Measurements from ENCODE around the gene ATXN7L3B.

Gene ATXN7L3B

DNA sequence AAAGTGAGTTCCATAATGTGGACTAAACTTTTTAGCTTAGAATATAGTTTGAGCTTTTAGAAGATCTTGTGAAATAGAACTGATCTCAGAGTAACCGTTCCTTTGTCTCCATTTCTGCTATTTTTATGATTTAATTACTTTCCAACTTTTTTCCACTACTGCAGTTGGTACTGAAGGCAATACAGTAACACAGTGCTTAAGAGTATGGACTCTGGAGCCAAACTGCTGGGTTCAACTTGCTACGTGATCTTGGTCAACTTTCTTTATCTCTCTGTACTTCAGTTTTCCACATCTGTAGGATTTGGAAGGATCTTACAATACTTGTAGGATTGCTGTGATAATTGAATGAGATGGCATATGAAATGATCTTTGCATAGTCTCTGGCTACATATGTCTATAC lies 40.9 kb downstream of the ATXN7L3B start:
- Histone ChIP-seq H2BK120ac (ENCODE audit: low read depth, low read length) (no peak overlapping the region), H4K91ac (ENCODE audit: low read depth, low read length, poor library complexity) (no peak overlapping the region), H3K4me1 (ENCODE audit: control insufficient read depth in 2 of 2, insufficient read depth in 1 of 2, low read depth in 1 of 2, low read length in 2 of 2) (no peaks in the 10 kb centered on the region), H2BK15ac (ENCODE audit: low read length) (no peak overlapping the region), H2AK5ac (ENCODE audit: low read depth, low read length) (no peak overlapping the region), H3K79me1 (ENCODE audit: low read depth, low read length) (no peaks in the 10 kb centered on the region), H4K8ac (ENCODE audit: low read depth, low read length) (no peak overlapping the region), H3K18ac (ENCODE audit: low read length) (no peak overlapping the region), H3K9ac (ENCODE audit: low read depth, low read length, poor library complexity) (no peak overlapping the region), H3K9me3 (replicated peaks in 1 of 2; ENCODE audit: control insufficient read depth in 2 of 2, insufficient read depth in 1 of 2, low read depth in 1 of 2, low read length in 2 of 2) (no peaks in the 10 kb centered on the region), H3K36me3 (replicated peaks in 1 of 2; ENCODE audit: control insufficient read depth in 2 of 2, insufficient read depth in 2 of 2, low read length in 2 of 2) (no peaks in the 10 kb centered on the region), H2BK12ac (ENCODE audit: low read length) (no peak overlapping the region), H2AFZ (ENCODE audit: low read length) (no peak overlapping the region), H3K14ac (ENCODE audit: low read length) (no peak overlapping the region), H3K4me2 (ENCODE audit: insufficient read depth, low read length, poor library complexity, severe bottlenecking) (no peak overlapping the region), H3K4me3 (ENCODE audit: low read length in 2 of 2) (no peak overlapping the region), H3K27ac (replicated peaks; ENCODE audit: low read length) (no peak overlapping the region), H2BK5ac (ENCODE audit: low read length) (no peak overlapping the region), H3K27me3 (ENCODE audit: control insufficient read depth in 3 of 3, insufficient read depth in 3 of 3, low read depth in 1 of 3, low read length in 3 of 3) (no peaks in the 10 kb centered on the region), H3K23ac (ENCODE audit: low read depth, low read length, poor library complexity) (no peak overlapping the region), H3K4ac (ENCODE audit: low read length) (no peak overlapping the region)
- DNase-seq (ENCODE audit: low spot score) = no peak
- WGBS, 2 donors (ENCODE audit: extremely low coverage in 2 of 2, insufficient read length in 2 of 2, insufficient replicate concordance in 1 of 2) = no CpG with 5 or more reads among the region's 2 CpGs

- Histone ChIP-seq H3K4me1 (ENCODE audit: control insufficient read depth in 2 of 2, insufficient read depth in 1 of 2, low read depth in 1 of 2, low read length in 2 of 2) (no peaks in the 10 kb centered on the region), H3K27me3 (ENCODE audit: control insufficient read depth in 3 of 3, insufficient read depth in 3 of 3, low read depth in 1 of 3, low read length in 3 of 3) (no peaks in the 10 kb centered on the region), H2BK120ac (ENCODE audit: low read depth, low read length) (no peak overlapping the region), H3K14ac (ENCODE audit: low read length) (no peak overlapping the region), H4K91ac (ENCODE audit: low read depth, low read length, poor library complexity) (no peak overlapping the region), H3K79me1 (ENCODE audit: low read depth, low read length) (no peaks in the 10 kb centered on the region), H2BK12ac (ENCODE audit: low read length) (no peak overlapping the region), H3K18ac (ENCODE audit: low read length) (no peak overlapping the region), H2BK5ac (ENCODE audit: low read length) (no peak overlapping the region), H3K9ac (ENCODE audit: low read depth, low read length, poor library complexity) (no peak overlapping the region), H3K9me3 (replicated peaks in 1 of 2; ENCODE audit: control insufficient read depth in 2 of 2, insufficient read depth in 1 of 2, low read depth in 1 of 2, low read length in 2 of 2) (no peaks in the 10 kb centered on the region), H2AK5ac (ENCODE audit: low read depth, low read length) (no peak overlapping the region), H4K8ac (ENCODE audit: low read depth, low read length) (no peak overlapping the region), H3K4ac (ENCODE audit: low read length) (no peak overlapping the region), H2BK15ac (ENCODE audit: low read length) (no peak overlapping the region), H2AFZ (ENCODE audit: low read length) (no peak overlapping the region), H3K23ac (ENCODE audit: low read depth, low read length, poor library complexity) (no peak overlapping the region), H3K36me3 (replicated peaks in 1 of 2; ENCODE audit: control insufficient read depth in 2 of 2, insufficient read depth in 2 of 2, low read length in 2 of 2) (no peaks in the 10 kb centered on the region), H3K27ac (replicated peaks; ENCODE audit: low read length) (no peak overlapping the region), H3K4me3 (ENCODE audit: low read length in 2 of 2) (no peak overlapping the region), H3K4me2 (ENCODE audit: insufficient read depth, low read length, poor library complexity, severe bottlenecking) (no peak overlapping the region)
- WGBS, 2 donors (ENCODE audit: extremely low coverage in 2 of 2, insufficient read length in 2 of 2, insufficient replicate concordance in 1 of 2) = no CpG with 5 or more reads among the region's 1 CpG
- DNase-seq (ENCODE audit: low spot score) = no peak
Measured at GRCh38 chr12:74579446-74579845, 41.8 kb downstream of the ATXN7L3B start.

- no CpG with 5 or more reads among the region's 1 CpG for WGBS, 2 donors (ENCODE audit: extremely low coverage in 2 of 2, insufficient read length in 2 of 2, insufficient replicate concordance in 1 of 2)
- no peak overlapping the region for H2BK120ac ChIP-seq (ENCODE audit: low read depth, low read length)
- no peak overlapping the region for H2AK5ac ChIP-seq (ENCODE audit: low read depth, low read length)
- no peaks in the 10 kb centered on the region for H3K4me1 ChIP-seq (ENCODE audit: control insufficient read depth in 2 of 2, insufficient read depth in 1 of 2, low read depth in 1 of 2, low read length in 2 of 2)
- no peak for DNase-seq (ENCODE audit: low spot score)
- no peaks in the 10 kb centered on the region for H3K27me3 ChIP-seq (ENCODE audit: control insufficient read depth in 3 of 3, insufficient read depth in 3 of 3, low read depth in 1 of 3, low read length in 3 of 3)
- no peak overlapping the region for H4K91ac ChIP-seq (ENCODE audit: low read depth, low read length, poor library complexity)
- no peak overlapping the region for H3K18ac ChIP-seq (ENCODE audit: low read length)
- H3K4me2 ChIP-seq (ENCODE audit: insufficient read depth, low read length, poor library complexity, severe bottlenecking) = no peak overlapping the region
- H4K8ac ChIP-seq (ENCODE audit: low read depth, low read length) = no peak overlapping the region
- H2BK15ac ChIP-seq (ENCODE audit: low read length) = no peak overlapping the region
- no peak overlapping the region for H3K4ac ChIP-seq (ENCODE audit: low read length)
- H3K79me1 ChIP-seq (ENCODE audit: low read depth, low read length) = no peaks in the 10 kb centered on the region
- no peak overlapping the region for H2AFZ ChIP-seq (ENCODE audit: low read length)
- H3K14ac ChIP-seq (ENCODE audit: low read length) = no peak overlapping the region
- H3K36me3 ChIP-seq (replicated peaks in 1 of 2; ENCODE audit: control insufficient read depth in 2 of 2, insufficient read depth in 2 of 2, low read length in 2 of 2) = no peaks in the 10 kb centered on the region
- H3K23ac ChIP-seq (ENCODE audit: low read depth, low read length, poor library complexity) = no peak overlapping the region
- H2BK12ac ChIP-seq (ENCODE audit: low read length) = no peak overlapping the region
- no peak overlapping the region for H2BK5ac ChIP-seq (ENCODE audit: low read length)
- H3K9ac ChIP-seq (ENCODE audit: low read depth, low read length, poor library complexity) = no peak overlapping the region
- H3K27ac ChIP-seq (replicated peaks; ENCODE audit: low read length) = no peak overlapping the region
- no peak overlapping the region for H3K4me3 ChIP-seq (ENCODE audit: low read length in 2 of 2)
- no peaks in the 10 kb centered on the region for H3K9me3 ChIP-seq (replicated peaks in 1 of 2; ENCODE audit: control insufficient read depth in 2 of 2, insufficient read depth in 1 of 2, low read depth in 1 of 2, low read length in 2 of 2)
Measured at GRCh38 chr12:74579981-74580380, 42.3 kb downstream of the ATXN7L3B start.

- H3K9ac ChIP-seq (ENCODE audit: low read depth, low read length, poor library complexity) = no peak overlapping the region
- H3K23ac ChIP-seq (ENCODE audit: low read depth, low read length, poor library complexity) = no peak overlapping the region
- no peak overlapping the region for H2BK15ac ChIP-seq (ENCODE audit: low read length)
- H4K91ac ChIP-seq (ENCODE audit: low read depth, low read length, poor library complexity) = no peak overlapping the region
- no peak overlapping the region for H2BK120ac ChIP-seq (ENCODE audit: low read depth, low read length)
- H2AK5ac ChIP-seq (ENCODE audit: low read depth, low read length) = no peak overlapping the region
- H4K8ac ChIP-seq (ENCODE audit: low read depth, low read length) = no peak overlapping the region
- H3K27ac ChIP-seq (replicated peaks; ENCODE audit: low read length) = no peak overlapping the region
- H3K27me3 ChIP-seq (ENCODE audit: control insufficient read depth in 3 of 3, insufficient read depth in 3 of 3, low read depth in 1 of 3, low read length in 3 of 3) = no peaks in the 10 kb centered on the region
- H3K4me1 ChIP-seq (ENCODE audit: control insufficient read depth in 2 of 2, insufficient read depth in 1 of 2, low read depth in 1 of 2, low read length in 2 of 2) = no peaks in the 10 kb centered on the region
- no peak overlapping the region for H3K4me3 ChIP-seq (ENCODE audit: low read length in 2 of 2)
- WGBS, 2 donors (ENCODE audit: extremely low coverage in 2 of 2, insufficient read length in 2 of 2, insufficient replicate concordance in 1 of 2) = no CpG with 5 or more reads among the region's 2 CpGs
- H3K79me1 ChIP-seq (ENCODE audit: low read depth, low read length) = no peaks in the 10 kb centered on the region
- no peak overlapping the region for H3K18ac ChIP-seq (ENCODE audit: low read length)
- no peaks in the 10 kb centered on the region for H3K9me3 ChIP-seq (replicated peaks in 1 of 2; ENCODE audit: control insufficient read depth in 2 of 2, insufficient read depth in 1 of 2, low read depth in 1 of 2, low read length in 2 of 2)
- H2BK12ac ChIP-seq (ENCODE audit: low read length) = no peak overlapping the region
- no peaks in the 10 kb centered on the region for H3K36me3 ChIP-seq (replicated peaks in 1 of 2; ENCODE audit: control insufficient read depth in 2 of 2, insufficient read depth in 2 of 2, low read length in 2 of 2)
- no peak overlapping the region for H2AFZ ChIP-seq (ENCODE audit: low read length)
- no peak overlapping the region for H3K4me2 ChIP-seq (ENCODE audit: insufficient read depth, low read length, poor library complexity, severe bottlenecking)
- no peak overlapping the region for H2BK5ac ChIP-seq (ENCODE audit: low read length)
- no peak overlapping the region for H3K14ac ChIP-seq (ENCODE audit: low read length)
- H3K4ac ChIP-seq (ENCODE audit: low read length) = no peak overlapping the region
- DNase-seq (ENCODE audit: low spot score) = no peak
Measured at GRCh38 chr12:74581439-74581838, 43.8 kb downstream of the ATXN7L3B start.

Data from neuronal stem cell (in vitro differentiated cells).